Ishikawa (cell line): Measurements from ENCODE around the gene UBA1.

Experiments used
- CEBPB ChIP-seq: IDR thresholded peaks from 2 replicates; pipeline ENCODE4 v1.6.1; 2012
- CREB1 ChIP-seq: IDR thresholded peaks from 2 replicates; pipeline ENCODE4 v1.6.1; 2012; ENCODE audit warnings: low read depth
- EGR1 ChIP-seq: IDR thresholded peaks from 2 replicates; pipeline ENCODE4 v1.6.1; 2012
- EP300 ChIP-seq: IDR thresholded peaks from 2 replicates; pipeline ENCODE4 v1.6.1; 2012; ENCODE audit warnings: borderline replicate concordance
- FOXM1 ChIP-seq: IDR thresholded peaks from 2 replicates; pipeline ENCODE4 v1.6.1; 2012; ENCODE audit warnings: low read depth, borderline replicate concordance
- MAX ChIP-seq: IDR thresholded peaks from 2 replicates; pipeline ENCODE4 v1.6.1; 2012
- NFIC ChIP-seq: IDR thresholded peaks from 2 replicates; pipeline ENCODE4 v1.6.1; 2012
- RAD21 ChIP-seq: IDR thresholded peaks from 2 replicates; pipeline ENCODE4 v1.6.1; 2012; ENCODE audit warnings: low read depth
- REST ChIP-seq: IDR thresholded peaks from 2 replicates; pipeline ENCODE4 v1.6.1; 2012; ENCODE audit warnings: low read depth, mild to moderate bottlenecking
- TCF12 ChIP-seq: IDR thresholded peaks from 2 replicates; pipeline ENCODE4 v1.6.1; 2012; ENCODE audit warnings: low read depth
- USF1 ChIP-seq: IDR thresholded peaks from 2 replicates; pipeline ENCODE4 v1.6.1; 2012
- YY1 ChIP-seq: IDR thresholded peaks from 2 replicates; pipeline ENCODE4 v1.6.1; 2012; ENCODE audit warnings: low read depth
- ZBTB7A ChIP-seq: IDR thresholded peaks from 2 replicates; pipeline ENCODE4 v1.6.1; 2012; ENCODE audit warnings: low read depth

GRCh38 chrX:47175588-47175980, 18.0 kb upstream of the UBA1 start:
- no peak for TF ChIP-seq EP300
- TF ChIP-seq MAX = no peak
- no peak for TF ChIP-seq TCF12
- no peak for TF ChIP-seq EGR1
- no peak for TF ChIP-seq FOXM1
- no peak for TF ChIP-seq YY1
- no peak for TF ChIP-seq CEBPB
- no peak for TF ChIP-seq REST
- no peak for TF ChIP-seq USF1
- no peak for TF ChIP-seq ZBTB7A
- TF ChIP-seq RAD21 = no peak
- no peak for TF ChIP-seq CREB1
- TF ChIP-seq NFIC = no peak
